Measurements from ENCODE around the gene LMTK2.
"Not testable (repeated sequence)": the region's sequence is repeated elsewhere in the genome, so short reads cannot be mapped to it uniquely, and the experiment has no call there.

Gene LMTK2

DNA sequence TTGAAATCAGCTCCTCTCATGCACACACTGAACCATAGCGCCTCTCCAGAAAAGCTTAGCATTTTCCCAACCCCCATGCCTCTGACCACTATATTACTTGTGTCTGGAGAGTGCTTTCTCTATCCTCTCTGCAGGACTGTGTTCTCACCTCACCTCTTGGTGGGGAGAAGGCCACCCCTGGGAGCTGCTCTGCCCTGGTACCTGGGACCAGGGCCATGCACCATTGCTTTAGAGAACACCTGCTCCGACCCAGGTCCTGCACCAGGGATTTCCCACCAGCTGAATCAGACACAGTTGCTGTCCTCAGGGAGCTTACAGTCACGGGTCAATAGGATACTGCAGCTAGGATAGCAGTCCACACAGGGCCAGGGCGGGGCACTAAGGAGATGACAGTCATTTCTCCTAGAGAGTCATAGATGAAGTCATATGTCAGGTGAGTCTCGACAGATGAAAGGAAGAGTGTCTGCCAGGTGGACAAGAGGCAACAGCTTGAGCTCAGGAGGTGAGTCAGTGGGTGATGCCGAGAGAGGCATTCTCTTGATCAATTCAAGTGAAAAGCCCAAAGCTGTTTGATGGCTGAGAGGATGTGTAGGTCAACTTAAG is 619 bp upstream of the LMTK2 start:
- peak in 1 of 2 donors; percentile 2 for DNase-seq (ENCODE audit: low read depth in 1 of 2, low spot score in 1 of 2)

DNA sequence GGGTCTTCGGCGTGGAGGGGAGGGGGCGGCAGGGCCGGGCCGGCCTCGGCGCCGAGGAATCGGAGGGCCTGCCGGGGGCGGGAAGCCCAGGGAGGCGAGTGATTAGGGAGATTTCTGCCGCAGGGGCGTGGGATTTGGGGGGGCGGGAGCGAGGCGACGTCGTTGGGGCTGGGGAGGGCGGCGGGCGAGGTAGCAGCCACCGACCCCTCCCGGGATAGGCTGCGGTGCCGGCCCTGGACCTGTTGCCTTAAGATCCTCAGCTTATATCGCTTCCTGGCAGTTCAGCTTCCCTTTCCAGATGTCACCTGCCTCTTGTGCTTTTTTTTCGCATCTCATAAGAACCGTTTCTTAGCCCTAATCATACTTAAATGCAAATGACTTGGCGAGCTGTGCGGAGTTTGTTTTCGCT is 655 bp downstream of the LMTK2 start:
- DNase-seq (ENCODE audit: low read depth in 1 of 2, low spot score in 1 of 2) = no peak

DNA sequence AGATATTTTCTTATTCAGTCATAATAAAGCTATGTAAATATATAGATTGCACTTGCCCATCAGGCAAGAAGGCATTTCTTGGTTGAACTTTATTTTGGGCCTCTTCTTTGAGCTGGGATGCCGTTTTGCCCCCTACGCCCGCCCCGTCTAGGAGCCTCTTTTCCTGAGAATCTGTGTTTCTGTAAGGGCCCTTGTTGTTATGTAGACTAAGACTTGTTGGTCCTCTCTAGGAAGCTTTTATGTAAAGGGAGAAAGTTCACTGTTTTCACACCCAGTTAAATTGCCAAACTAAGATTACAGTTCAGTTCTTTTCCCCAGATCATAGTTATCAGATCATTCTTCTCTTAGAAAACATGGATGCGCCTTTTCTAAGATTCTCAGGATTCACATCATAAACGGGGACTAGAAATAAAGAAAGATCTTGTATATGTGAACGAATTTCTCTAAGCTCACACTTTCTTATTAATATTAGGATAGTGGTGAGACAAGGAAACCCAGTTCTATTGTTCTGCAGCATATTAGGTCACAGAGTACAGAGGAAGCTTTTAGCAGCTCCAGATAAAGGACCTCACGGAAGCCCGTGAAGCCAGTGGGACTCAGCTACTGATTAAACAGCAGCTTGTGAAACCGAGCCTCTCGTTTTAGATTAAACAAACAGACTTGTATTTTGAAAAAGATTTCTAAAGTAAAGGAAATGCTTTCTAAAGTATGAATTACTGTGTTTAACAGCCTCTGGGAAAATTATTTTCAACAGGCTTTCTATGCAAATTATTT is 3.8 kb downstream of the LMTK2 start:
- DNase-seq (ENCODE audit: low read depth in 1 of 2, low spot score in 1 of 2) = no peak

DNA sequence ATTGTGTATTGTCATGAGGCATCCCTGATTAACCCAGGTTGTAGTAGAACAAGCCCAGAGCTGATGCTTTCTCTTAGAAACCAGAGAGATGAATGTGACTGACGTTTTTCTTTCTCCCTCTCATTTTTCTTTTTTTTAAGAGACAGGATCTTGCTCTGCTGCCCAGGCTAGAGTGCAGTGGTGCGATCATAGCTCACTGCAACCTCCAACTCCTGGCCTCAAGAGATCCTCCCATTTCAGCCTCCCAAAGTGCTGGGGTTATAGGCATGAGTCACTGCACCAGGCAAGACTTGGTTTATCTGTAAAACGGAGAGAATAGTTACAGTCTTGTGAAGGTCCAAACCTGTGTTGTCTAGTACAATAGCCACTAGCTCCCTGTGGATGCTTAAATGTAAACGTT is 5.4 kb downstream of the LMTK2 start:
- DNase-seq (ENCODE audit: low read depth in 1 of 2, low spot score in 1 of 2) = no peak

DNA sequence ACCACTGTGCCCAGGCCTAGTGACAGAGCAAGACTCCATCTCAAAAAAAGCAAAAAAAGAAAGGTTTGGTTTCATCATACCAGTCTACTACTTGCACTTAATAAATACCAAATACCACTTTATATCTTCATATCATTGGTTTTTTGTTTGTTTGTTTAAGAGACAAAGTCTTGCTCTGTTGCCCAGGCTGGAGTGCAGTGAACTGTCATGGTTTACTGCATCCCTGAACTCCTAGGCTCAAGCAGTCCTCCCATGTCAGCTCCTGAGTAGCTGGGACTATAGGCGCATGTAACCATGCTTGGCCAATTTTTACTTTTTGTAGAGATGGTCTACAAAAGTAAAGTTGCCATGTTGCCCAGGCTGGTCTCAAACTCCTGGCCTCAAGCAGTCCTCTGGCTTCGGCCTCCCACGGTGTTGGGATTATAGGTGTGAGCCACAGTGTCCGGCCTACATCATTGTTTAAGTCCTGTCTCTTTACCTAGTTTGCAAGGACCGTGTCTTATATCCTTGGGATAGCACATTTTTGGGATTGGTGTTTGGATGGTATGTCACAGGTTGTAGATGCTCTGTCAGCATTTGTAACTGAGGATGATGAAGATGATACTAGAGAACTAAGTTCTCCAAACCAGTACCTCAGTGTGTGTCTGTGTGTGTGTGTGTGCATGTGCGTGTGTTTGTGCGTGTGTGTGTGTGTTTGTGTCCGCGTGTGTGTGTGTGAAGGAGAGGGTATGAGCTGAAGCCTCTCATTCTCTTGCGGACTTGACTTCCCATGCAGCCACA is 9.3 kb downstream of the LMTK2 start:
- no peak for DNase-seq (ENCODE audit: low read depth in 1 of 2, low spot score in 1 of 2)

DNA sequence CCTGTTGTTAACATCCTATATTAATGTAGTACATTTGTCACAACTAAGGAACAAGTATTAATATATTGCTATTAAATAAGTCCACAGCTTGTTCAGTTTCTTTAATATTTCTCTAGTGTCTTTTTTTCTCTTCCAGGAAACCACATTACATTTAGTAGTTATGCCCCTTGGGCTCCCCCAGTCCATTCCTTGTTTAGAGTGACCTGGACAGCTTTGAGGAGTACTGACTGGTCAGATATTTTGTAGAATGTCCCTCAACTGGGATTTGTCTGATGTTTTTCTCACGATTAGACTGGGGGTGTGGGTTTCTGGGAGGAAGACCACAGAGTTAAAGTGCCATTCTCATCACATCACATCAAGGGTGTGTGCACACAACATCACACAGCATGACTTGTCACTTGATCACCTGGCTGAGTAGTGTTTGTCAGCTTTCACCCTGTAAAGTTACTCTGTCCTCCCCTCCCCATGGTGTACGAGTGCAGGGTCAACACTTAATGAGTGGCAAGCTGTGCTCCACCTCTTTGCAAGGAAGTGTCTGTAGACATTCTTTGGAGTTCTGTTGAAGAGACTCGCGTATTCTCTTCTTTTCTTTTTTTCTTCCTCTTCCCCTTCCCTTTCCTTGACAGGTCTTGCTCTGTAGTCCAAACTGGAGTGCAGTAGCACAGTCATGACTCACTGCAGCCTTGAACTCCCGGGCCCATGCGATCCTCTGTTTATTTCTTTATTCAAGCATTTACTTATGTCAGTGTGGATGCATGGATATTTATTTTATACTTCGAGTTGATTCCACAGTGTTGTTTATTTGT is 10.2 kb downstream of the LMTK2 start:
- DNase-seq (ENCODE audit: low read depth in 1 of 2, low spot score in 1 of 2) = no peak

DNA sequence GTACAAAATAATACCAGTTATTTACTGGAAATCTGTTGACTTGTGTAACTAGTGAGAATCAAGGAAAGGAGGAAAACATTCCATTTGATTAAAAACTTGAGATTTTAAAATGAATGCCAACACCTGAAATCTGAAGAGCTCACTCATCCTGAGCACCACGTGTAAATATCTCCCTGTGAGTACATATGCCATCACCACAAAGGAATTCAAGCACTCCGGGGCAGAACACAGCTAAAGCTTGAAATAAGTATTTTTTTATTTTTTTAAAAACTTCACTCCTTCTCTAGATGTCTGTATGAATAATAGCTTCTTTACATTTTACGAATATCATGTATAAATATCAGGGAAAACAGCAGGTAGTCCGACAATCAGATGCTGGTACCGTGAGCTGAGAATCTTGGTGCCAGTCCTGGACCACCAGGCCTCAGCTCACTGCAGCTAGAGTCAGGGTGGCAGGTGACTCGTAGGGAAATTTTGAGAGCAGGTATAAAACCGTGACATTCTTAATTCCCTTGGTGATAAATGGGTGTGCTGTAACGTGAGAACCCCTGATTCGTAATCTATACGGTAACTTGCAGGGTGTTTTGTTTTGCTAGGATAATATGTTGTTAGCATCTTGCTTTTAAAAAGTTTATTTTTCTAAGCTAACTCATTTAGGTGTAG is 12.7 kb downstream of the LMTK2 start:
- no peak for DNase-seq (ENCODE audit: low read depth in 1 of 2, low spot score in 1 of 2)

DNA sequence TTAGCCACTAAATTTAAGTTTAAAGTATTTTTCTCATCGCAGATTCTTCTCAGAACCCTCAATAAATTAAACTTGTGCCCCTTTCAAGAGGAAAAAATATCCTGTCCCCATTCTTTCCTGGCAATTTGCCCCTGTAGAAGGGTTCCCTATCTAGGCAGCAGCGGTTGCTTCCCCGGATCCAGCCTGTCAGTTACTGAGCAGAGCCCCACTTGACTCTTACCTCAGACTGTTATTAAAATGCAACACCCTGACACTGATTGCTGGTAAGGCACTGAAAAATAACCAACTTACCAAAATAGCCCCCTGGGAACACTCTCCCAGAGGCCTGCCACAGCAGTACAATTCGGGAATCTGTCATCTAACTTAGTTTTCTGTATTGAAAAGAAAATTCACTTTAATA is 13.9 kb downstream of the LMTK2 start:
- DNase-seq (ENCODE audit: low read depth in 1 of 2, low spot score in 1 of 2) = no peak

DNA sequence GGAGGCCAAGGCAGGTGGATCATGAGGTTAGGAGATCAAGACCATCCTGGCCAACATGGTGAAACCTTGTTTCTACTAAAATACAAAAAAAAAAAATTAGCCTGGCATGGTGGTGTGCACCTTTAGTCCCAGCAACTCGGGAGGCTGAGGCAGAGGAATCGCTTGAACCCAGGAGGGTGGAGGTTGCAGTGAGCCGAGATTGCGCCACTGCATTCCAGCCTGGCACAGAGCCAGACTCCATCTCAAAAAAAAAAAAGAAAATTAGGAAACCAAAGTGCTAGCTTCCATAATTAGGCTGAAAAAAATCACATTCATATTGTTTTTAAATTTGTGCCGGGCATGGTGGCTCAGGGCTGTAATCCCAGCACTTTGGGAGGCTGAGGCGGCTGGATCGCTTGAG is 14.7 kb downstream of the LMTK2 start:
- not testable (repeated sequence) for DNase-seq (ENCODE audit: low read depth in 1 of 2, low spot score in 1 of 2)

DNA sequence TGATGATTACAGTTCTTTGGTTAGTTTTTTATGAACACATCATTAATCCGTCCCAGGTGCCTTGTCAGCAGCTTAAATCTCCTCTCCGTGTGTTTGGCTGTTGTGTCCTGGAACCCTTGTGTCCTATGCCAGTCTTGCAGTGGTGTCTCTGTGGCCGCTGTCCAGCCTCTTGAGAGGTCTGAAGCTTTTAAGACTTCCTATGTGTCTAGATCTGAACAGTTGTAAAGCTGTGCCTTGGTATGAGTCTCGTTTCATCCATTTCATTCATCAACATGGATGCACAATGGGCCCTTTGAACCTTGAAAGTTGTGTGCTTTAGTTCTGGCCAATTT is 16.7 kb downstream of the LMTK2 start:
- DNase-seq (ENCODE audit: low read depth in 1 of 2, low spot score in 1 of 2) = no peak

DNA sequence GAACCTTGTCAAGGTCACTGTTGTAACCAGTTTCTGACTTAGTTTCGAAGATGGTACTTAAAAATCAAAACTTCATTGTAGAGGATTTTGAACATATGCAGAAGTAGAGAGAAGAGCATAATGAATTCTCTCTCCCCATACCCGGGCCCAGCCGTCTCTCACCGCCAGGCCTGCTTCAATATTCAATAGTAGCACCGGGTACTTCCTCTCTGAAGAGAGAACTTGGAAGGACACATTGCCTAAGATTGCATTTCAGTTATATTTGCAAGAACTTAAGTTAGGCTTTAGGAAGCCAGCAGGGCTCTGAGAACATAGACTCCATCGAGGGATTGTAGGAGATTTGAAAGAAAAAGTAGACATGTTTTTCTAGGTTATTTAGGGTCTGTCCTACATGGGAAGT is 19.1 kb downstream of the LMTK2 start:
- DNase-seq (ENCODE audit: low read depth in 1 of 2, low spot score in 1 of 2) = no peak

DNA sequence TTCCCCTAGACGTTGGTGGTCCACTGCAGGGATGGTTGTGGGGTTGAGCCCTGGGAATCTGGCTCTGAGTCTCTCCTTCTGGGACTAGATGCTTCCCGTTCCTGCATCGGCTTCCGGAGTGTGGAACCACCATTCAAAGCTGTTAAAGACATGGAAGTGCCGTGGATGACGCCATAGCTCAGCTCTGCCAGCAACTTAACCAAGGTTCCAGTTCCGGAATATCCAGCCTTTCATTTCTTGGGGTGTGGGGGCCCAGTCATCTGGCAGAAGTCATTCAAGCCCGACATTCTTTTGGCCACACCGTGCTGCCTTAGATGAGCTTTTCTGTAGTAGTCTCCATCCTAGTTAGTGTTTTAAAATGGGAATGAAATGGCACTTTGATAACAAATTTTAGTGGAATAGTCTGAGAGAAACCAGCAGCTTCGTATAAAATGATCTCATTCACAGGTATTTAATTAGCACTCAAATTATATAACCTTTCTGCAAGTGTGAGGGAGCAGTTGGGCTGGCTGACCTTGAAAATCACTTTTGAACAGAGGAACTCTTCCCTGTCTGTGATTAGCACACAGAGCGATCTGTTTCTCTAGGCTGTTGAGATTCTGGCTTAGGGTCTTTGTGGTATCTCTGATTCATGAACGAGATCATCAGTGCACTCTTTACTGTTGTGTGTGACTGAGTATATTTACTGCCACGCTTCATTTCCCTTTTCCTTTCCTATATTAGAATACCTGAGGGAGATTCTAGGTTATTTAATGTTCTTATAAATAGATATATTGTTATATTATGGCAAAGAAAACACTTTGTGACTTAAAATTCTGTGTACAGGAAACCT is 19.9 kb downstream of the LMTK2 start:
- DNase-seq (ENCODE audit: low read depth in 1 of 2, low spot score in 1 of 2) = no peak

DNA sequence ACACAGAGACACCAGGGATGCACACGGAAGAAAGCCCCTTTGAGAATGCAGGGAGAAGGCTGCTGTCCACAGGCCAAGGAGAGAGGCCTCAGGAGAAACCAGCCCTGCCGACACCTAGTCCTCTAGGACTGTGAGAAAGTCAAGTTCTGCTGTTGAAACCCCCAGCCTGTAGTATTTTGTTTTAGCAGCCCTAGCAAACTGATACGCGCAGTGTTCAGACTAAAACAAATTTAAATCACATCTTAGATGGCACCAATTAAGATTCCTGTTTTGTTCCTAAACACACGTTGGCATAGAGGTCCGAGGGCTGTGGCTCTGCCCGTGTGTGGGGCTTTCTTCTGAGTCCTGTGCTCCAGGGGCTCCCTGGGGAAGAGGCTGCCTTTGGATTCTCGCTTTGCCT is 21.7 kb downstream of the LMTK2 start:
- DNase-seq (ENCODE audit: low read depth in 1 of 2, low spot score in 1 of 2) = no peak

DNA sequence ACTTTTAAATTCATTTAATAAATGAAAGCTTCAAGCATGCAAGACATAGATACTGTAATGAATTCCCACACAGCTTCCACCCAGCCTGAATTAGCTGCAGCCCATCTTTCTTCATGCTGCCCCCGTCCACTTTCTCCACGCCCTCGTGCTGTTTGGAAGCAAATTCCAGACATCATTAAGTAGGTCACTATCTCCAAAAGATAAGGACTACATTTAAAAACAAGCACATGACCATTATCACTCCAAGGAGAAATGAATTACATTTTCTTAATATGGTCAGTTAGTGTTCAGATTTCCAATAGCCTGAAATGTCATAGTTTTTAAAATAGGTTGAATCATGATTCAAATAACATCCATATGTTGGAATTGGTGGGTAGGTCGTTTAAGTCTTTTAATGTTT is 24.3 kb downstream of the LMTK2 start:
- DNase-seq (ENCODE audit: low read depth in 1 of 2, low spot score in 1 of 2) = no peak

DNA sequence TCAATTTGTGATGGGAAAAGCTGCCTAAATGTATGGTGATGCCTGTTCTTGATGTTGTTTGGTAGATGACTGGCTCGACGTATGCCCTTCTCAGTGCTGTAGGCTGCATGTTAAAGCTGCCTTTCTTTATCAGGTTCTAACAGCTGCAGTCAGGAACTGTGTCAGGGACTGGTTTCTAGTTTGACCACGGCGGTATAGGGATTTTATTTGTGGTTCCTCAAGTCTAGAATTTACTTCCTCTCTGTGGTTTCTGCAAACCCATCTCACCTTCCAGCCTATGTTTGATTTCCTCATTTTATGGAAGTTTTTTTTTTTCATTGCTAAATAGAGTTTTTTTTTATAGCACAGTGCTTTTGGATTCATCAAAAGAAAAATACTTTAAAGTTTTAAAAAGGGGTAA is 26.5 kb downstream of the LMTK2 start:
- no peak for DNase-seq (ENCODE audit: low read depth in 1 of 2, low spot score in 1 of 2)

DNA sequence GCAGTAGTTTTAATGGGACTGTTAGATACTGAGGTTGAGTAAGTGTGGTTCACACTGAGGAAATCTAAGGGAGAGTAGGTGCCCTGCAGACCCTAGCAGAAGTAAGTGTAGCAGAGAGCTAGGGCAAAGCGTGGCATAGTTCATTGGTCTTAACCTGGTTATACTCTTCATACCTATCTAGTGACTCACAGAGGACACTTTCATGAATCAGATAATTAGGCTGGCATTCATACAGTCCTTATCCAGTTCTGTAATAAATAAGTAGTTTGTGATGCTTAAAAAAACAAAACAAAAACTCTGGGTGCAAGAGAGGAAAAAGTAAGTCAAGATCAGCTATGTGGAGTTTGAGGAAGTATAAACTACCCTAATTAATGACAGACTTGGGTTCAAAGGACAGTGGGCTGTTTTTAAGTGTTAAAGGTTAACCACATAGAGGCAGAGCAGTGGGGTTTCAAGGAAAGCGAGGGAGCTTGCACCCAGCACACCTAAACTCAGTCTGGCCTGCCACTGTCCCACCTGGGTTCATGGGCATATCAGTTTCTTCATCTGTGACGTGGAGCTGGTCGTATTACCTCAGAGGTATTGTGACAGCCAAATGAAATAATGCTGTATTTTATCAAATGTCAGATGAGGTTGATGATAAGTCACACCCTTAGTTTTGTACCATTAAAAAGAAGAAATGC is 27.1 kb downstream of the LMTK2 start:
- DNase-seq (ENCODE audit: low read depth in 1 of 2, low spot score in 1 of 2) = no peak

DNA sequence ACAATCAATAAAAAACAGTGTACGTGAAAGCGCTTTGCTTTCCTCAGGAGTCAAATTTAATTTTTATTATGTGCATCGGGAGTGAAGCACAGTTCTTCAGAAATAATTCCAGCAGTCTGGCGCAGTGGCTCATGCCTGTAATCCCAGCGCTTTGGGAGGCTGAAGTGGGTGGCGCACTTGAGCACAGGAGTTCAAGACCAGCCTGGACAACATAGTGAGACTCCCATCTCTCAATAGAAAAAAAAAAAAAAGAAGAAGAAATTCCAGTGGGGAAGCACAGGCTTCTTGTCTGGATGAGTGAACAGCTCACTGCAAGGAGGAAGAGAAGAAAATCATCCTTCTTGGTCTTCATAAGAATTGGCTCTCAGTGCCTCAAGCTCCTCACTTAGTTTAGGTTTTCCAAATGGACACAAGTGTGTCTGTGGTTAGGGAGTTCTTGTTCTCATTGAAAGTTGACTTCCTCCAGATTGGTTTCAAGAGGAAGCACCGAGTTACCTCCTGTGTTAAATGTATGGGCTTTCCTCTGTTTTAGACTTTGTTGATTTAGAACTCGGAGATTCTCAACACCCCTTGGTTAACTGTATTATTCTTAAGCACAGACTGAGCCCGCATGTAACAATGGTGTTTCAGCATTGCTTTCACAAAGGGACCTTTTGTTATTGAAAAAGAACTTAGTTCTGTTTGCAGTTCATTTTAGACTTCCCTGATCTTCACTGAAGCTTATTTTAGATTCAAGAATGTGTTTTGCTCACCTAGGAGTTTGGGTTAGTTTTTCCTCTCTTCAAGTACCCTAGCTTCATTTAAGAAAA is 28.0 kb downstream of the LMTK2 start:
- no peak for DNase-seq (ENCODE audit: low read depth in 1 of 2, low spot score in 1 of 2)

DNA sequence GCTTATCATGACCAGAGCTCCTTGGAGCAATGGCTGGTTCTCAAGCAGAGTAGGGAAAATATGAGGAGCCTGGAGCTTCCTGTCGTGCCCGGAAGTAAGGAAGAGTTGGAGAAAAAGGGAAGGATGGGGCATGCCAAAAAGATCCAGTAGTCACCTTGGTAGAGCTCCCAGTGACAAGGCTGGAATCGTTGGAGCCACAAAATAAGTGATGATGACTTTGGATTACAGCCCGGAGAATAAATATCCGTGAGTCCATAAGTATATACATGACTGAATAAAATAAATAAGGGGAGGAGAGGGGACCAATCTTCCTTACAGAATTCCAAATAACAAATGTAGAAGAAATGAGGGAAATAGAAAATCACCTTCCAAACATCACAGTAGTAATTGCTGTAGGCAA is 29.3 kb downstream of the LMTK2 start:
- DNase-seq (ENCODE audit: low read depth in 1 of 2, low spot score in 1 of 2) = no peak

DNA sequence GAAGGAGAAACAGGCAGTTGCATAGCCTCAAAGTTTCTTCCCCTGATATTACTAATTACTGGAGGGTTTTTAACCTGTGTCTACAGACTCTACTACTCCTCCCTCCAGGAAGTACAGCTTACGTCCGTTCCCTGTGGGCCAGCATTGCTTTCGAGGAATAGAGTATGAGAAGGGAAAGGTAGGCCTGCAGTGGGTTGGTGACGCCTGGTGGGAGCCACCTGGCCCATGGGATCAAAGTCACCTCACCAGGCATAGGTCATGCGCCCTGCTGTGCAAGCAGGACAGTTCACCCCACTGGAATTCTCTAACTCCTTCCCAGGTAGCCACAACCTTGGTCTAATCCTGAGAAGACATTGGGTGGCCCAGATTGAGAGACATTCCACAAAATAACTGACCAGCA is 29.8 kb downstream of the LMTK2 start:
- no peak for DNase-seq (ENCODE audit: low read depth in 1 of 2, low spot score in 1 of 2)

Data from activated T-helper 1 cell treated with anti-CD3 and anti-CD28 coated beads, Interleukin-2, amount 50 U/mL, for 16 hours (primary cell).